ENCODE data around the gene ALG12. TPM values are rescaled to one million over a fixed set of nuclear protein-coding genes. Genes with fewer than 3 reads are reported as not detected.

Gene ALG12
- total RNA-seq, 1 donor from 2014 or later, result 26.2 TPM

GRCh38 chr22:49918911-49919881 is 958 bp upstream of the ALG12 start:
- no peak overlapping the region for H3K27ac ChIP-seq (ENCODE audit: low read depth, low read length)
- H3K36me3 ChIP-seq (ENCODE audit: insufficient read depth, low read length), result peaks cover 2% of the 10 kb centered on the region
- H3K79me2 ChIP-seq (ENCODE audit: insufficient read depth, low read length), result peaks cover 20% of the 10 kb centered on the region
- Mint-ChIP-seq H3K9me3 (ENCODE audit: unreplicated experiment) (no peaks in the 10 kb centered on the region), H3K27me3 (ENCODE audit: low read depth, unreplicated experiment) (no peaks in the 10 kb centered on the region), H3K4me1 (ENCODE audit: low read depth, unreplicated experiment) (peaks cover 1% of the 10 kb centered on the region), H3K4me3 (ENCODE audit: unreplicated experiment) (peak overlapping the region; percentile 81), H3K36me3 (ENCODE audit: low read depth, unreplicated experiment) (peaks cover 2% of the 10 kb centered on the region), H3K27ac (ENCODE audit: unreplicated experiment) (peak overlapping the region; percentile 34)
- no peak for DNase-seq (ENCODE audit: low read depth)
- peak overlapping the region; percentile 64 for H3K4me3 ChIP-seq (ENCODE audit: insufficient read depth, low read depth, low read length)
- peak overlapping the region; percentile 94 for H3K4me2 ChIP-seq (ENCODE audit: low read length)
- TF ChIP-seq EZH2 (IDR thresholded peaks at IDR 0.05; ENCODE audit: insufficient read depth, low read length) (no peak), CTCF (IDR thresholded peaks at IDR 0.05; ENCODE audit: insufficient read depth, low read depth, low read length) (no peak)
- peaks cover 26% of the 10 kb centered on the region for H4K20me1 ChIP-seq (ENCODE audit: insufficient read depth, low read length)
- H3K9ac ChIP-seq (ENCODE audit: low read length), result peak overlapping the region; percentile 83
- FAIRE-seq, result no peak
- H2AFZ ChIP-seq (ENCODE audit: low read depth, low read length), result peak overlapping the region; percentile 77
- no peaks in the 10 kb centered on the region for H3K27me3 ChIP-seq (ENCODE audit: insufficient read depth, low read length)
- H3K9me3 ChIP-seq (ENCODE audit: insufficient read depth, low read depth, low read length), result no peaks in the 10 kb centered on the region
- peaks cover 8% of the 10 kb centered on the region for H3K4me1 ChIP-seq (ENCODE audit: insufficient read depth, low read length)

GRCh38 chr22:49916831-49917230 is 1.4 kb downstream of the ALG12 start:
- H3K4me3 Mint-ChIP-seq (ENCODE audit: unreplicated experiment), result peak overlapping the region; percentile 88
- Histone ChIP-seq H4K20me1 (ENCODE audit: insufficient read depth, low read length) (peaks cover 34% of the 10 kb centered on the region), H3K4me2 (ENCODE audit: low read length) (peak overlapping the region; percentile 86), H2AFZ (ENCODE audit: low read depth, low read length) (no peak overlapping the region), H3K27me3 (ENCODE audit: insufficient read depth, low read length) (no peaks in the 10 kb centered on the region), H3K79me2 (ENCODE audit: insufficient read depth, low read length) (peaks cover 20% of the 10 kb centered on the region), H3K9ac (ENCODE audit: low read length) (no peak overlapping the region), H3K27ac (ENCODE audit: low read depth, low read length) (no peak overlapping the region), H3K36me3 (ENCODE audit: insufficient read depth, low read length) (peaks cover 6% of the 10 kb centered on the region), H3K4me3 (ENCODE audit: insufficient read depth, low read depth, low read length) (no peak overlapping the region), H3K9me3 (ENCODE audit: insufficient read depth, low read depth, low read length) (no peaks in the 10 kb centered on the region), H3K4me1 (ENCODE audit: insufficient read depth, low read length) (peaks cover 8% of the 10 kb centered on the region)
- H3K9me3 Mint-ChIP-seq (ENCODE audit: unreplicated experiment), result no peaks in the 10 kb centered on the region
- FAIRE-seq (no peak), DNase-seq (ENCODE audit: low read depth) (no peak)
- TF ChIP-seq CTCF (IDR thresholded peaks at IDR 0.05; ENCODE audit: insufficient read depth, low read depth, low read length) (no peak), EZH2 (IDR thresholded peaks at IDR 0.05; ENCODE audit: insufficient read depth, low read length) (no peak)
- H3K27me3 Mint-ChIP-seq (ENCODE audit: low read depth, unreplicated experiment), result no peaks in the 10 kb centered on the region
- H3K27ac Mint-ChIP-seq (ENCODE audit: unreplicated experiment), result no peak overlapping the region
- H3K4me1 Mint-ChIP-seq (ENCODE audit: low read depth, unreplicated experiment), result peaks cover 1% of the 10 kb centered on the region
- H3K36me3 Mint-ChIP-seq (ENCODE audit: low read depth, unreplicated experiment), result peaks cover 11% of the 10 kb centered on the region

GRCh38 chr22:49915610-49916009 is 2.6 kb downstream of the ALG12 start:
- H3K9ac ChIP-seq (ENCODE audit: low read length), result no peak overlapping the region
- no peaks in the 10 kb centered on the region for H3K27me3 Mint-ChIP-seq (ENCODE audit: low read depth, unreplicated experiment)
- peaks cover 9% of the 10 kb centered on the region for H3K36me3 Mint-ChIP-seq (ENCODE audit: low read depth, unreplicated experiment)
- no peak overlapping the region for H2AFZ ChIP-seq (ENCODE audit: low read depth, low read length)
- H3K36me3 ChIP-seq (ENCODE audit: insufficient read depth, low read length), result peaks cover 6% of the 10 kb centered on the region
- no peak overlapping the region for H3K4me2 ChIP-seq (ENCODE audit: low read length)
- H3K27ac Mint-ChIP-seq (ENCODE audit: unreplicated experiment), result no peak overlapping the region
- H3K9me3 ChIP-seq (ENCODE audit: insufficient read depth, low read depth, low read length), result no peaks in the 10 kb centered on the region
- H3K4me1 ChIP-seq (ENCODE audit: insufficient read depth, low read length), result peaks cover 8% of the 10 kb centered on the region
- no peak for TF ChIP-seq CTCF (IDR thresholded peaks at IDR 0.05; ENCODE audit: insufficient read depth, low read depth, low read length)
- no peak for TF ChIP-seq EZH2 (IDR thresholded peaks at IDR 0.05; ENCODE audit: insufficient read depth, low read length)
- no peak overlapping the region for H3K27ac ChIP-seq (ENCODE audit: low read depth, low read length)
- FAIRE-seq (no peak), DNase-seq (ENCODE audit: low read depth) (no peak)
- H3K4me3 Mint-ChIP-seq (ENCODE audit: unreplicated experiment), result no peak overlapping the region
- H3K4me1 Mint-ChIP-seq (ENCODE audit: low read depth, unreplicated experiment), result peaks cover 1% of the 10 kb centered on the region
- no peaks in the 10 kb centered on the region for H3K9me3 Mint-ChIP-seq (ENCODE audit: unreplicated experiment)
- H3K4me3 ChIP-seq (ENCODE audit: insufficient read depth, low read depth, low read length), result no peak overlapping the region
- peaks cover 20% of the 10 kb centered on the region for H3K79me2 ChIP-seq (ENCODE audit: insufficient read depth, low read length)
- no peaks in the 10 kb centered on the region for H3K27me3 ChIP-seq (ENCODE audit: insufficient read depth, low read length)
- H4K20me1 ChIP-seq (ENCODE audit: insufficient read depth, low read length), result peaks cover 34% of the 10 kb centered on the region
